HG03039 (cell line): ENCODE data around the gene IVL.
A peak's percentile ranks its signal among the peaks of the same experiment; 100 is the strongest.

ENCODE experiments used
- ATAC-seq: cut with Tn5 transposase; IDR thresholded peaks from one replicate; pipeline ENCODE4 v1.9.1; 2021; ENCODE audit warnings: mild to moderate bottlenecking, moderate library complexity; ENCODE audit not compliant: unreplicated experiment

Gene IVL

GRCh38 chr1:152886758-152887409 is 21.5 kb upstream of the IVL start:
- no peak for ATAC-seq

GRCh38 chr1:152888126-152888525 is 20.2 kb upstream of the IVL start:
- ATAC-seq: no peak

- ATAC-seq: no peak
These were observed 9.3 kb upstream of the IVL start for GRCh38 chr1:152899027-152899426.

GRCh38 chr1:152899883-152900282 is 8.5 kb upstream of the IVL start:
- ATAC-seq: no peak

GRCh38 chr1:152901631-152902030 is 6.7 kb upstream of the IVL start:
- ATAC-seq: no peak

GRCh38 chr1:152902636-152903035 is 5.7 kb upstream of the IVL start:
- ATAC-seq: no peak

- no peak for ATAC-seq
These were observed 3.5 kb upstream of the IVL start for GRCh38 chr1:152904688-152905440.

GRCh38 chr1:152906023-152906565 is 2.3 kb upstream of the IVL start:
- no peak for ATAC-seq

GRCh38 chr1:152909206-152909605 is 860 bp downstream of the IVL start:
- ATAC-seq: no peak

GRCh38 chr1:152912471-152912870 is 4.1 kb downstream of the IVL start:
- ATAC-seq: no peak

GRCh38 chr1:152912900-152913299 is 4.6 kb downstream of the IVL start:
- no peak for ATAC-seq

GRCh38 chr1:152917794-152918193 is 9.4 kb downstream of the IVL start:
- ATAC-seq: no peak

- no peak for ATAC-seq
These were observed 10.7 kb downstream of the IVL start for GRCh38 chr1:152919071-152919470.

GRCh38 chr1:152924191-152924590 is 15.8 kb downstream of the IVL start:
- no peak for ATAC-seq

- peak; percentile 51 for ATAC-seq
These were observed 17.7 kb downstream of the IVL start for GRCh38 chr1:152926091-152926490.

- ATAC-seq: no peak
These were observed 20.3 kb downstream of the IVL start for GRCh38 chr1:152928671-152929070.

GRCh38 chr1:152932170-152932811 is 23.9 kb downstream of the IVL start:
- ATAC-seq: no peak

GRCh38 chr1:152933196-152933595 is 24.9 kb downstream of the IVL start:
- no peak for ATAC-seq

- no peak for ATAC-seq
These were observed 32.3 kb downstream of the IVL start for GRCh38 chr1:152940614-152941013.

GRCh38 chr1:152941037-152941711 is 32.8 kb downstream of the IVL start:
- no peak for ATAC-seq

GRCh38 chr1:152942161-152942560 is 33.8 kb downstream of the IVL start:
- ATAC-seq: no peak
